Hepatocyte (in vitro differentiated cells): ENCODE measurements around the gene USP28. TPM values are rescaled to one million over a fixed set of nuclear protein-coding genes. Genes with fewer than 3 reads are reported as not detected.
A peak's percentile ranks its signal among the peaks of the same experiment; 100 is the strongest.

Experiments used
- DNase-seq: peaks from one replicate; pipeline ENCODE4 v3.0.0-alpha.2; 2016; ENCODE audit warnings: low spot score
- H2AFZ ChIP-seq: fragments of 200-600 bp; sonication (generic); 2 replicates; pipeline ENCODE4 v1.6.0; 2016; ENCODE audit warnings: antibody characterized with exemption, mild to moderate bottlenecking
- H3K27ac ChIP-seq: fragments of 200-600 bp; sonication (generic); 2 replicates; pipeline ENCODE4 v1.5.1; 2016; ENCODE audit warnings: mild to moderate bottlenecking
- H3K27me3 ChIP-seq: fragments of 200-600 bp; sonication (generic); 2 replicates; pipeline ENCODE4 v1.6.1; 2016
- H3K36me3 ChIP-seq: fragments of 200-600 bp; sonication (generic); replicated peaks from 2 replicates; pipeline ENCODE4 v1.5.1; 2016; ENCODE audit warnings: low read depth; ENCODE audit not compliant: insufficient read depth
- H3K4me1 ChIP-seq: fragments of 200-600 bp; sonication (generic); 2 replicates; pipeline ENCODE4 v1.5.1; 2016; ENCODE audit warnings: mild to moderate bottlenecking, moderate library complexity; ENCODE audit not compliant: insufficient read depth
- H3K4me2 ChIP-seq: fragments of 200-600 bp; sonication (generic); 2 replicates; pipeline ENCODE4 v1.6.0; 2016
- H3K4me3 ChIP-seq: fragments of 200-600 bp; sonication (generic); 2 replicates; pipeline ENCODE4 v1.5.1; 2016; ENCODE audit warnings: mild to moderate bottlenecking
- H3K79me2 ChIP-seq: fragments of 200-600 bp; sonication (generic); 2 replicates; pipeline ENCODE4 v1.6.0; 2017; ENCODE audit warnings: mild to moderate bottlenecking
- H3K9me2 ChIP-seq: fragments of 200-600 bp; sonication (generic); replicated peaks from 2 replicates; pipeline ENCODE4 v1.6.0; 2017; ENCODE audit warnings: mild to moderate bottlenecking; ENCODE audit not compliant: insufficient read depth
- H3K9me3 ChIP-seq: fragments of 200-600 bp; sonication (generic); 2 replicates; pipeline ENCODE4 v1.5.1; 2016; ENCODE audit warnings: low read depth, mild to moderate bottlenecking
- H4K20me1 ChIP-seq: fragments of 200-600 bp; sonication (generic); 2 replicates; pipeline ENCODE4 v1.6.0; 2016; ENCODE audit warnings: mild to moderate bottlenecking; ENCODE audit not compliant: insufficient read depth, poor library complexity, severe bottlenecking
- CTCF ChIP-seq: fragments of 200-600 bp; sonication (generic); IDR thresholded peaks from 2 replicates; pipeline ENCODE4 v1.5.1; 2016; ENCODE audit warnings: antibody characterized with exemption, mild to moderate bottlenecking; ENCODE audit not compliant: poor library complexity
- EZH2 ChIP-seq: fragments of 200-600 bp; sonication (generic); IDR thresholded peaks from 2 replicates; pipeline ENCODE4 v1.6.1; 2016; ENCODE audit warnings: antibody characterized with exemption, mild to moderate bottlenecking, borderline replicate concordance
- EZH2phosphoT487 ChIP-seq: fragments of 200-600 bp; sonication (generic); IDR thresholded peaks from one replicate; pipeline ENCODE4 v1.6.1; 2018; ENCODE audit warnings: antibody characterized with exemption, mild to moderate bottlenecking, low read depth, moderate library complexity; ENCODE audit not compliant: unreplicated experiment, severe bottlenecking
- whole genome bisulfite sequencing: methylation state at CpG from one replicate; pipeline ENCODE4 v1.1.6; 2016; ENCODE audit warnings: low lambda C conversion rate; ENCODE audit errors: missing lambda C conversion rate; 5-methylcytosine and 5-hydroxymethylcytosine counted together
- polyA plus RNA-seq: library from polyadenylated mRNA; unstranded; fragments of >200 nt; fragmentation: Nextera tagmentation; extraction: Ambion mirVana; gene quantifications from 2 replicates; pipeline ENCODE4 v1.2.1, GENCODE V29; 2016
- total RNA-seq: library from RNA; depleted of rRNA; stranded (reverse); fragments of >200 nt; gene quantifications from 2 replicates; pipeline ENCODE4 v1.2.3, GENCODE V29; 2014

USP28 gene
- total and polyA plus RNA-seq, 2 experiments from 2014 or later: 12.5 to 32.1 TPM

- Histone ChIP-seq H3K4me3 (no peak overlapping the region), H3K36me3 (no peaks in the 10 kb centered on the region), H3K4me2 (no peak overlapping the region), H3K9me3 (no peaks in the 10 kb centered on the region), H3K27me3 (no peaks in the 10 kb centered on the region), H3K9me2 (no peaks in the 10 kb centered on the region), H4K20me1 (no peaks in the 10 kb centered on the region), H3K27ac (peak overlapping the region; percentile 91), H3K4me1 (peaks cover 20% of the 10 kb centered on the region), H3K79me2 (no peaks in the 10 kb centered on the region), H2AFZ (no peak overlapping the region)
- TF ChIP-seq EZH2phosphoT487: no peak
- TF ChIP-seq CTCF: no peak
- no peak for TF ChIP-seq EZH2
- 87% methylated on average over 9 of the region's 9 CpGs for WGBS
- no peak for DNase-seq
Observed at GRCh38 chr11:113908098-113908497, 32.7 kb upstream of the USP28 start.

GRCh38 chr11:113907681-113908080 is 32.3 kb upstream of the USP28 start:
- H3K4me1 ChIP-seq: peaks cover 20% of the 10 kb centered on the region
- no peak overlapping the region for H2AFZ ChIP-seq
- peak overlapping the region; percentile 91 for H3K27ac ChIP-seq
- H4K20me1 ChIP-seq: no peaks in the 10 kb centered on the region
- H3K27me3 ChIP-seq: no peaks in the 10 kb centered on the region
- DNase-seq: no peak
- no peaks in the 10 kb centered on the region for H3K36me3 ChIP-seq
- peak overlapping the region; percentile 56 for H3K4me2 ChIP-seq
- no peaks in the 10 kb centered on the region for H3K9me3 ChIP-seq
- H3K79me2 ChIP-seq: no peaks in the 10 kb centered on the region
- no peak overlapping the region for H3K4me3 ChIP-seq
- WGBS: 87% methylated on average over 8 of the region's 8 CpGs
- no peak for TF ChIP-seq EZH2
- no peak for TF ChIP-seq EZH2phosphoT487
- no peak for TF ChIP-seq CTCF
- no peaks in the 10 kb centered on the region for H3K9me2 ChIP-seq

GRCh38 chr11:113907152-113907551 is 31.8 kb upstream of the USP28 start:
- Histone ChIP-seq H4K20me1 (no peaks in the 10 kb centered on the region), H3K9me2 (no peaks in the 10 kb centered on the region), H3K4me3 (no peak overlapping the region), H3K4me2 (peak overlapping the region; percentile 56), H3K36me3 (no peaks in the 10 kb centered on the region), H3K27me3 (no peaks in the 10 kb centered on the region), H3K79me2 (no peaks in the 10 kb centered on the region), H3K9me3 (no peaks in the 10 kb centered on the region), H3K4me1 (peaks cover 20% of the 10 kb centered on the region), H3K27ac (peak overlapping the region; percentile 91), H2AFZ (no peak overlapping the region)
- WGBS: 19% methylated on average over 1 of the region's 1 CpG
- DNase-seq: no peak
- TF ChIP-seq EZH2phosphoT487: no peak
- no peak for TF ChIP-seq CTCF
- TF ChIP-seq EZH2: no peak

GRCh38 chr11:113906516-113906915 is 31.1 kb upstream of the USP28 start:
- Histone ChIP-seq H3K79me2 (no peaks in the 10 kb centered on the region), H2AFZ (no peak overlapping the region), H3K4me2 (peak overlapping the region; percentile 56), H3K27ac (peak overlapping the region; percentile 91), H3K27me3 (no peaks in the 10 kb centered on the region), H3K4me3 (no peak overlapping the region), H3K9me2 (no peaks in the 10 kb centered on the region), H3K9me3 (no peaks in the 10 kb centered on the region), H4K20me1 (no peaks in the 10 kb centered on the region), H3K4me1 (peaks cover 20% of the 10 kb centered on the region), H3K36me3 (no peaks in the 10 kb centered on the region)
- WGBS: 60% methylated on average over 2 of the region's 2 CpGs
- TF ChIP-seq EZH2 (no peak), EZH2phosphoT487 (no peak), CTCF (no peak)
- peak; percentile 60 for DNase-seq
